Fibroblast of skin of abdomen (primary cell): ENCODE data around the gene BEX2. TPM values are rescaled to one million over a fixed set of nuclear protein-coding genes. Genes with fewer than 3 reads are reported as not detected.
A peak's percentile ranks its signal among the peaks of the same experiment; 100 is the strongest.
"Not testable (repeated sequence)": the region's sequence is repeated elsewhere in the genome, so short reads cannot be mapped to it uniquely, and the experiment has no call there.

Source experiments
- DNase-seq: peaks from one replicate; pipeline ENCODE4 v3.0.0-alpha.2; 2013
- polyA plus RNA-seq, 2 experiments: library from polyadenylated mRNA; unstranded; fragments of 120-200 nt; gene quantifications; one replicate each; pipeline ENCODE4 v1.2.1, GENCODE V29; 2013; ENCODE audit not compliant: insufficient read length in 2 of 2

BEX2 gene
- polyA plus RNA-seq (2013, experiment 1 of 2; ENCODE audit: insufficient read length): 1.3 TPM
- polyA plus RNA-seq (2013, experiment 2 of 2; ENCODE audit: insufficient read length): 1.7 TPM

- peak; percentile 1 for DNase-seq
Measured at GRCh38 chrX:103310555-103311398, at the start of gene BEX2. Gene BEX2, minus strand, starts transcription at chrX:103310990. Its CDS starts 1,014 bp downstream, at chrX:103309976.

GRCh38 chrX:103360092-103360491, 49.3 kb upstream of the BEX2 start:
- DNase-seq: no peak

- not testable (repeated sequence) for DNase-seq
Measured at GRCh38 chrX:103359605-103360004, 48.8 kb upstream of the BEX2 start.

GRCh38 chrX:103357871-103358270, 47.1 kb upstream of the BEX2 start:
- DNase-seq: no peak

- DNase-seq: no peak
Measured at GRCh38 chrX:103356858-103357257, 46.1 kb upstream of the BEX2 start.

GRCh38 chrX:103356130-103356798, 45.5 kb upstream of the BEX2 start, which contains the start of gene TCEAL9:
Gene TCEAL9, plus strand, starts transcription at chrX:103356506. Its CDS starts 1,179 bp downstream, at chrX:103357685.
- DNase-seq: peak; percentile 80

- DNase-seq: no peak
Measured at GRCh38 chrX:103347682-103348397, 37.0 kb upstream of the BEX2 start.

GRCh38 chrX:103344606-103345005, 33.8 kb upstream of the BEX2 start:
- no peak for DNase-seq

GRCh38 chrX:103343105-103343504, 32.3 kb upstream of the BEX2 start:
- DNase-seq: peak; percentile 23

GRCh38 chrX:103338663-103339062, 27.9 kb upstream of the BEX2 start:
- no peak for DNase-seq

- peak; percentile 22 for DNase-seq
Measured at GRCh38 chrX:103330681-103331288, 20.0 kb upstream of the BEX2 start.

- DNase-seq: peak; percentile 42
Measured at GRCh38 chrX:103329991-103330390, 19.2 kb upstream of the BEX2 start, which contains the start of gene TCEAL7. Gene TCEAL7, plus strand, starts transcription at chrX:103330239. Its CDS starts 1,165 bp downstream, at chrX:103331404.

- no peak for DNase-seq
Measured at GRCh38 chrX:103311399-103311780, 600 bp upstream of the BEX2 start.

GRCh38 chrX:103309860-103310554, 783 bp downstream of the BEX2 start:
- DNase-seq: no peak

GRCh38 chrX:103305666-103306065, 5.1 kb downstream of the BEX2 start:
- DNase-seq: not testable (repeated sequence)

- DNase-seq: no peak
Measured at GRCh38 chrX:103304705-103305104, 6.1 kb downstream of the BEX2 start.

GRCh38 chrX:103293118-103293517, 17.7 kb downstream of the BEX2 start:
- DNase-seq: no peak

- DNase-seq: no peak
Measured at GRCh38 chrX:103279624-103280023, 31.2 kb downstream of the BEX2 start.

- no peak for DNase-seq
Measured at GRCh38 chrX:103276581-103277002, 34.2 kb downstream of the BEX2 start, which contains the start of gene TCEAL5. Gene TCEAL5, minus strand, starts transcription at chrX:103276750. Its CDS starts 2,187 bp downstream, at chrX:103274563.

- no peak for DNase-seq
Measured at GRCh38 chrX:103275947-103276567, 34.7 kb downstream of the BEX2 start.

- DNase-seq: no peak
Measured at GRCh38 chrX:103274284-103274683, 36.5 kb downstream of the BEX2 start.
